Ovary (tissue), 3 donors: ENCODE results near the gene KICS2.
"Not testable (repeated sequence)": the region's sequence is repeated elsewhere in the genome, so short reads cannot be mapped to it uniquely, and the experiment has no call there.

ENCODE experiments used
- POLR2A ChIP-seq: fragments of 450-650 bp; IDR thresholded peaks from one replicate; pipeline ENCODE4 v1.6.1; 2017; ENCODE audit warnings: antibody characterized with exemption, mild to moderate bottlenecking, moderate library complexity
- TF ChIP-seq, protein P1 (sequence below), 3 donors: fragments of 450-650 bp in 2 of 3; fragments of 200-600 bp in 1 of 3; IDR thresholded peaks; one replicate each; pipeline versions ENCODE4 v1.5.1 to v1.8.0; 2016 to 2022; ENCODE audit warnings: antibody characterized with exemption in 3 of 3, mild to moderate bottlenecking in 1 of 3
- donor health status: DM: no; HTN: no; CAD: no.

DNA sequence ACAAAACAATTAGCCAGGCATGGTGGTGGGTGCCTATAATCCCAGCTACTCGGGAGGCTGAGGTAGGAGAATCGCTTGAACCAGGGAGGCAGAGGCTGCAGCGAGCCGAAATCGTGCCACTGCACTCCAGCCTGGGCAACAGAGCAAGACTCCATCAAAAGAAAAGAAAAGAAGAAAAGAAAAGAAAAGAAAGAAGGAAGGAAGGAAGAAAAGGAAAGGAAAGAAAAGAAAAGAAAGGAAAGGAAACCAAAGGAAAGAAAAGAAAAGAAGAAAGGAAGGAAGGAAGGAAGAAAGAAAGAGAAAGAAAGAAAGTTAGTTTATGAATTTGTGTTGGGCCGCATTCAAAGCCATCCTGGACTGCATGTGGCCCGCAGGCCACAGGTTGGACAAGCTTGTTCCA lies 4.5 kb downstream of the KICS2 start:
- not testable (repeated sequence) for TF ChIP-seq POLR2A
- TF ChIP-seq, protein P1, sequence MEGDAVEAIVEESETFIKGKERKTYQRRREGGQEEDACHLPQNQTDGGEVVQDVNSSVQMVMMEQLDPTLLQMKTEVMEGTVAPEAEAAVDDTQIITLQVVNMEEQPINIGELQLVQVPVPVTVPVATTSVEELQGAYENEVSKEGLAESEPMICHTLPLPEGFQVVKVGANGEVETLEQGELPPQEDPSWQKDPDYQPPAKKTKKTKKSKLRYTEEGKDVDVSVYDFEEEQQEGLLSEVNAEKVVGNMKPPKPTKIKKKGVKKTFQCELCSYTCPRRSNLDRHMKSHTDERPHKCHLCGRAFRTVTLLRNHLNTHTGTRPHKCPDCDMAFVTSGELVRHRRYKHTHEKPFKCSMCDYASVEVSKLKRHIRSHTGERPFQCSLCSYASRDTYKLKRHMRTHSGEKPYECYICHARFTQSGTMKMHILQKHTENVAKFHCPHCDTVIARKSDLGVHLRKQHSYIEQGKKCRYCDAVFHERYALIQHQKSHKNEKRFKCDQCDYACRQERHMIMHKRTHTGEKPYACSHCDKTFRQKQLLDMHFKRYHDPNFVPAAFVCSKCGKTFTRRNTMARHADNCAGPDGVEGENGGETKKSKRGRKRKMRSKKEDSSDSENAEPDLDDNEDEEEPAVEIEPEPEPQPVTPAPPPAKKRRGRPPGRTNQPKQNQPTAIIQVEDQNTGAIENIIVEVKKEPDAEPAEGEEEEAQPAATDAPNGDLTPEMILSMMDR (IDR thresholded peaks at IDR 0.05): not testable (repeated sequence)
